ENCODE results near the gene IFRD2.
"Not testable (repeated sequence)": the region's sequence is repeated elsewhere in the genome, so short reads cannot be mapped to it uniquely, and the experiment has no call there.

The IFRD2 gene

DNA sequence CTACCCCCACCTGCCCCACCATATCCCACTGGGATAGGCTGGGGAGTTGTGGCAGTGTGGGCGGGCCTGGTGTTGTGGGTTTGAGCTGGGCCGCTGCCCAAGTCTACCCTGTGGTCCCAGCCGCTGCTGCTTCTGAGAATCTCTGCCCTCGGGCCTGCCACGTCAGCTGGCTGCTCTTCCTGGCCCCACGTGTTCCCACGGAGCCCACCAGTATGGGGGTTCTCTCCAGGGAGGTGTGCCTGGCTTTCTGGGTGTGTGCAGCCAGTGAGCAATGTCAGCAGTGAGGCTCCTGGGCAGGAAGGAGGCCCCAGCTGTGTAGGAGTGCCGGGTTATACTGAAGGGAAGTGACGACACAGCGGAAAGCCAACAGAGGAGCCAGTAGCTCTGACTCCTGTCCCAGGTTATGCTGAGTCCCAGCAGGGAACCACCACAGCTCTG, 45.7 kb downstream of the IFRD2 start:
- Histone ChIP-seq H3K27ac (ENCODE audit: low read length) (peak overlapping the region; percentile 58), H3K27me3 (ENCODE audit: control insufficient read depth in 1 of 2, insufficient read depth in 2 of 2, low read length in 2 of 2) (no peaks in the 10 kb centered on the region), H3K9me3 (ENCODE audit: control insufficient read depth in 2 of 2, low read length in 2 of 2) (no peaks in the 10 kb centered on the region), H3K4me1 (ENCODE audit: control insufficient read depth, insufficient read depth, low read length) (peaks cover 85% of the 10 kb centered on the region), H3K36me3 (ENCODE audit: control insufficient read depth in 2 of 2, insufficient read depth in 2 of 2, low read length in 2 of 2) (peaks cover 0 to 8% of the 10 kb centered on the region in 2 donors), H3K4me3 (ENCODE audit: low read length in 2 of 2) (peak overlapping the region in 1 of 2 donors; percentile 68), H3K9ac (ENCODE audit: low read length in 2 of 2) (peak overlapping the region in 1 of 2 donors; percentile 21)

GRCh38 chr3:50245831-50246516, 46.3 kb downstream of the IFRD2 start:
- Histone ChIP-seq H3K9me3 (ENCODE audit: control insufficient read depth in 2 of 2, low read length in 2 of 2) (no peaks in the 10 kb centered on the region), H3K36me3 (ENCODE audit: control insufficient read depth in 2 of 2, insufficient read depth in 2 of 2, low read length in 2 of 2) (peaks cover 0 to 8% of the 10 kb centered on the region in 2 donors), H3K9ac (ENCODE audit: low read length in 2 of 2) (peak overlapping the region; percentile 8 to 58), H3K4me1 (ENCODE audit: control insufficient read depth, insufficient read depth, low read length) (peaks cover 87% of the 10 kb centered on the region), H3K27me3 (ENCODE audit: control insufficient read depth in 1 of 2, insufficient read depth in 2 of 2, low read length in 2 of 2) (no peaks in the 10 kb centered on the region), H3K27ac (ENCODE audit: low read length) (peak overlapping the region; percentile 58), H3K4me3 (ENCODE audit: low read length in 2 of 2) (peak overlapping the region; percentile 54 to 68)

DNA sequence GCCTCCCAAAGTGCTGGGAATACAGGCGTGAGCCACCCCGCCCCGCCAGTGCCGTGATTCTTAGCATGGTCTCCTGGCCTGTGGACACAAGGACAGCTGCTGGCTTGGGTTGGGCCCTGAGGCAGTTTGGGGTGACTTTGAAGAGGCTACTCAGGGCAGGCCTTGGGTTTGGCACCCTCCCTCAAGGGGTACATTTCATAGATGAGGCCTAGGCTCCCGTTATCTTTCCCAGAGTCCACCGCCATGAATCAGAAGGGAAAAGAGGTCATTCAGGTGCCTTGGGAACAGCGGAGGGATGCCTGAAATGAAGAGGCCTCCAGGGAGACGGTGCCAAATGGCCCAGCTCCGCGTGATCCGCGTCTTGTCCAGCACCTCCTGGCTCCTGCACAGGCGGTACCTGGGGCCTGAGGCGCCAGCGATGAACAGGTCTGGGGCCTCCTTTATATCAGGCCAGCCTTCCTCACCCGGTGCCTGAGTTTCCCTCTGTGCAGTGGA, 46.9 kb downstream of the IFRD2 start:
- H3K4me1 ChIP-seq (ENCODE audit: control insufficient read depth, insufficient read depth, low read length) = peaks cover 88% of the 10 kb centered on the region
- H3K9me3 ChIP-seq (ENCODE audit: control insufficient read depth in 2 of 2, low read length in 2 of 2) = no peaks in the 10 kb centered on the region
- peak overlapping the region in 1 of 2 donors; percentile 68 for H3K4me3 ChIP-seq (ENCODE audit: low read length in 2 of 2)
- H3K36me3 ChIP-seq (ENCODE audit: control insufficient read depth in 2 of 2, insufficient read depth in 2 of 2, low read length in 2 of 2) = peaks cover 0 to 8% of the 10 kb centered on the region in 2 donors
- H3K9ac ChIP-seq (ENCODE audit: low read length in 2 of 2) = peak overlapping the region; percentile 8 to 58
- no peaks in the 10 kb centered on the region for H3K27me3 ChIP-seq (ENCODE audit: control insufficient read depth in 1 of 2, insufficient read depth in 2 of 2, low read length in 2 of 2)
- peak overlapping the region; percentile 58 for H3K27ac ChIP-seq (ENCODE audit: low read length)

GRCh38 chr3:50244813-50245212, 47.4 kb downstream of the IFRD2 start:
- H3K9me3 ChIP-seq (ENCODE audit: control insufficient read depth in 2 of 2, low read length in 2 of 2); H3K4me3 ChIP-seq (ENCODE audit: low read length in 2 of 2); H3K27me3 ChIP-seq (ENCODE audit: control insufficient read depth in 1 of 2, insufficient read depth in 2 of 2, low read length in 2 of 2); H3K36me3 ChIP-seq (ENCODE audit: control insufficient read depth in 2 of 2, insufficient read depth in 2 of 2, low read length in 2 of 2): not testable (repeated sequence)
- Histone ChIP-seq H3K27ac (ENCODE audit: low read length) (peak overlapping the region; percentile 58), H3K4me1 (ENCODE audit: control insufficient read depth, insufficient read depth, low read length) (peaks cover 88% of the 10 kb centered on the region), H3K9ac (ENCODE audit: low read length in 2 of 2) (peak overlapping the region in 1 of 2 donors; percentile 21)

DNA sequence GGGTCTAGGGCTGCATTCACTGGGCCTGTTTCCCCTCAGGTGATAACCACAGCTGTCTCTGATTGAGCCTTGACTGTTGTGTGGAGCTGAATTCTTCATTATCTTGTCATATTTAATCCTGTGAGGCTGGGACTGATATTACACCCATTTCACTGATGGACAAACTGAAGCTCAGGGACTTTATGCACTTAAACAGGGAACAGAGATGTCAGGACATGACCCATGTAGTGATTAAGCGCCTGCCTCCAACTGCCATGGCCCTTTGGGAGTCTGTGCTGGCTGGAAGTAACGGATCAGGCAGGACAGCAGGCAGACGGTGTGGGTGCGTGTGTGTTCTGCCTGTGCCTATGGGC, 48.7 kb downstream of the IFRD2 start:
- peaks cover 0 to 12% of the 10 kb centered on the region in 2 donors for H3K36me3 ChIP-seq (ENCODE audit: control insufficient read depth in 2 of 2, insufficient read depth in 2 of 2, low read length in 2 of 2)
- no peaks in the 10 kb centered on the region for H3K27me3 ChIP-seq (ENCODE audit: control insufficient read depth in 1 of 2, insufficient read depth in 2 of 2, low read length in 2 of 2)
- H3K9ac ChIP-seq (ENCODE audit: low read length in 2 of 2) = peak overlapping the region; percentile 31 to 47
- H3K27ac ChIP-seq (ENCODE audit: low read length) = peak overlapping the region; percentile 62
- H3K4me1 ChIP-seq (ENCODE audit: control insufficient read depth, insufficient read depth, low read length) = peaks cover 89% of the 10 kb centered on the region
- H3K4me3 ChIP-seq (ENCODE audit: low read length in 2 of 2) = no peak overlapping the region
- H3K9me3 ChIP-seq (ENCODE audit: control insufficient read depth in 2 of 2, low read length in 2 of 2) = no peaks in the 10 kb centered on the region

DNA sequence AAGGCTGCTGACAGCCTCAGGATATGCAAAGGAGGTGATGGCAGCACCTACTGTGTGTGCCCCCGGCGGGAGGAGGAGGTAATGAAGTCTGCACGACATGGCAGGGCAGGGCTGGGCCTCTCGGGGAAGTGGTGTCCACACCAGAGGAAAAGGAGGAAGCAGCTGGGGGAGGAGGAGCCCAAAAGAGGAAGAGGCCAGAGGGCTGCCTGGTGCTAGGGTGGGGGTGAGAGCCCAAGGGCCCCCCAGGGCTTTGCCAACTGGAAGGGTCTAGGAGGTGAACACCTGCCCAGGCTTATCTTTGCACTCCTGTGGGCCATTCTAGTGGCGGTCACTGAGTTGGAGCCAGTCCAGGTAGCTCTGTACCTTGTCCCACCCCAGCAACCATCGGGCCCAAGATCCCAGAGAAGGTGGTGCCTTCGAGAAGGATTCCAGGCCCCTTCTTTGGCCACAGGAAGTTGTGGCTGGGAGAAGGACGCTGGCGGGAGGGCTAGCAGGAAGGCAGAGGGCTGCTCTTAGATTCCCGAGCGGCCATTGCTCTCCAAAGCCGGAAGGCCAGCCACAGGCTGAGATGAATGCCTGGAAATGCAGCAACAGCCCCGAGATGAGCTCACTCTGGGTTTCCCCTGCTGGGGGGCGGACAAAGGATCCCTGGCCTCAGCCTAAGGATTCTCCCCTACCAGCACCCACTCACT, 49.2 kb downstream of the IFRD2 start:
- H3K4me3 ChIP-seq (ENCODE audit: low read length in 2 of 2) = no peak overlapping the region
- peak overlapping the region in 1 of 2 donors; percentile 23 for H3K9ac ChIP-seq (ENCODE audit: low read length in 2 of 2)
- H3K4me1 ChIP-seq (ENCODE audit: control insufficient read depth, insufficient read depth, low read length) = peaks cover 89% of the 10 kb centered on the region
- H3K27ac ChIP-seq (ENCODE audit: low read length) = peak overlapping the region; percentile 62
- H3K9me3 ChIP-seq (ENCODE audit: control insufficient read depth in 2 of 2, low read length in 2 of 2) = no peaks in the 10 kb centered on the region
- H3K27me3 ChIP-seq (ENCODE audit: control insufficient read depth in 1 of 2, insufficient read depth in 2 of 2, low read length in 2 of 2) = no peaks in the 10 kb centered on the region
- H3K36me3 ChIP-seq (ENCODE audit: control insufficient read depth in 2 of 2, insufficient read depth in 2 of 2, low read length in 2 of 2) = peaks cover 0 to 12% of the 10 kb centered on the region in 2 donors

- H3K4me3 ChIP-seq (ENCODE audit: low read length in 2 of 2) = no peak overlapping the region
- H3K9me3 ChIP-seq (ENCODE audit: control insufficient read depth in 2 of 2, low read length in 2 of 2) = no peaks in the 10 kb centered on the region
- H3K4me1 ChIP-seq (ENCODE audit: control insufficient read depth, insufficient read depth, low read length) = peaks cover 90% of the 10 kb centered on the region
- no peaks in the 10 kb centered on the region for H3K27me3 ChIP-seq (ENCODE audit: control insufficient read depth in 1 of 2, insufficient read depth in 2 of 2, low read length in 2 of 2)
- peaks cover 0 to 12% of the 10 kb centered on the region in 2 donors for H3K36me3 ChIP-seq (ENCODE audit: control insufficient read depth in 2 of 2, insufficient read depth in 2 of 2, low read length in 2 of 2)
- H3K27ac ChIP-seq (ENCODE audit: low read length) = peak overlapping the region; percentile 62
- no peak overlapping the region for H3K9ac ChIP-seq (ENCODE audit: low read length in 2 of 2)
Observed at GRCh38 chr3:50242381-50242770, 49.9 kb downstream of the IFRD2 start.

DNA sequence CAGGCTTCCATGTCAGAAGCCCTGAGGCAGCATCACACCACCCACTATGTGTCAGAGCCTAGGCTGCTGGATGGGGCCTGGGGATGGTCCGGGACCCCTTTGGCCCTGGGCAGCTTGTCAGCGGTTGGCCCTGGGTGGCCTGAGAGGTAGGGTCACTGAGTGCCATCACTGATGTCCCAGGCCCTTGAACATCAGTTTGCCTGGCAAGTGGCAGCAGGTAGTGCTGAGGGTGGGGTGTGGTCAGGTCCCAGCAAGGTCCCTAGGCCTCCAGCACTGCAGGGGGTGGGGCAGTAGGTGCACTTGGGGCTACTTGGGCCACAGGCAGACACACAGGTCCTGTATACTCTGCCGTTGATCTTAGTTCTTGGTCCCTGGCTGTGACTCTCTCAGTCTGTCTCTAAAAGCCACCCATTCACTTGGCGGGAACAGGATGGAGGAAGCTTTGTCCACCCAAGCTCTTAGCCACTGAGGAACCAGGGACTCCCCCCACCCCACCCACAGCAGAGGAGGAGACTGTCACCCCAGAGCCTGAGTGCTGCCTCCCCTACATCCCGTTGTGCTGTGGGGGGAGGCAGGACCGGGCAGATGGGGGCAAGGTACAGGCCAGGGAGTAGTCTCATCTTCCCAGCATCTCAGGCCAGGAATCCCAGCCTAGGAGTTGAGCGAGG, 50.4 kb downstream of the IFRD2 start:
- H3K4me1 ChIP-seq (ENCODE audit: control insufficient read depth, insufficient read depth, low read length) = peaks cover 90% of the 10 kb centered on the region
- H3K27me3 ChIP-seq (ENCODE audit: control insufficient read depth in 1 of 2, insufficient read depth in 2 of 2, low read length in 2 of 2) = no peaks in the 10 kb centered on the region
- no peaks in the 10 kb centered on the region for H3K9me3 ChIP-seq (ENCODE audit: control insufficient read depth in 2 of 2, low read length in 2 of 2)
- no peak overlapping the region for H3K4me3 ChIP-seq (ENCODE audit: low read length in 2 of 2)
- H3K27ac ChIP-seq (ENCODE audit: low read length) = peak overlapping the region; percentile 62
- peaks cover 0 to 11% of the 10 kb centered on the region in 2 donors for H3K36me3 ChIP-seq (ENCODE audit: control insufficient read depth in 2 of 2, insufficient read depth in 2 of 2, low read length in 2 of 2)
- peak overlapping the region in 1 of 2 donors; percentile 29 for H3K9ac ChIP-seq (ENCODE audit: low read length in 2 of 2)

DNA sequence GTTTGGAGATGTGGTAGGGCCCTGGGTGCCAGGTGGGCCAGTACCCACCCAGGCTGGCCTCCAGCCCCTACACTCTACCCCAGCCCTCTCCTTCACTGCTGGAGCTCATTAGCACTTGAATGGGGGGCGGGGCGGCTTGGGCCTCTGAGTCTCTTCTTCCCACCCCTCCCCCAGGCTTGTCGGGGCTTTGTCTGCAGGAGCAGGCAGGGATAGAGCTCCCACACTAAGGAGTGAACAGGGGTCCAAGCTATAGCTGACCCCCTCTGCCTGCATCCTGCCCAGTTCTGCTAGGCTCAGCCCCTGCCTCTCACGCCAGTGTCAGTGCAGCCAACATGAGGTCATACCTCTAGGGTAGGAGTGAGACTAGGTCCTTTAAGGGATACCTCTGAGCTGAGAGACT, 51.1 kb downstream of the IFRD2 start:
- Histone ChIP-seq H3K9me3 (ENCODE audit: control insufficient read depth in 2 of 2, low read length in 2 of 2) (no peaks in the 10 kb centered on the region), H3K27me3 (ENCODE audit: control insufficient read depth in 1 of 2, insufficient read depth in 2 of 2, low read length in 2 of 2) (no peaks in the 10 kb centered on the region), H3K4me1 (ENCODE audit: control insufficient read depth, insufficient read depth, low read length) (peaks cover 89% of the 10 kb centered on the region), H3K36me3 (ENCODE audit: control insufficient read depth in 2 of 2, insufficient read depth in 2 of 2, low read length in 2 of 2) (peaks cover 0 to 11% of the 10 kb centered on the region in 2 donors), H3K27ac (ENCODE audit: low read length) (peak overlapping the region; percentile 62), H3K4me3 (ENCODE audit: low read length in 2 of 2) (no peak overlapping the region), H3K9ac (ENCODE audit: low read length in 2 of 2) (no peak overlapping the region)

DNA sequence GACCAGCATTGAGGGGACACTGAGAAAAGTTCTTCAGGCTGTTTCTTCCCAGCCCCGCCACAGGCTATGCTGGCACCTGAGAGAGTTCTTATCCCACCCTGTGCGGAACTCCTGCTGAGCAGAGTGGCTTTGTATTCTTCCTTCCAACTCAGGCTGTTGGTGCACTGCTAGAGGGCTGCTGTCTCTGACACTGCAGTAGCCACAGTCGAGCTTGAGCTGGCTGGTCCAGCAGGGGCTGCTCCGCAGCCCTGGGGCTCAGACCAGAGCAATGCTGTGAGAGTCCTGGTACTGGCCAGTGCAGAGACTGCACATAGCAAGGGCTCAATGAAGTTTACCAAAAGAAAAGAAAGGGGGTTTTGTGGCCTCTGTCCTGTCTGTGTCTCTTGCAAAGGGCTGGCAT, 52.6 kb downstream of the IFRD2 start:
- peak overlapping the region; percentile 86 for H3K27ac ChIP-seq (ENCODE audit: low read length)
- H3K9me3 ChIP-seq (ENCODE audit: control insufficient read depth in 2 of 2, low read length in 2 of 2) = no peaks in the 10 kb centered on the region
- no peaks in the 10 kb centered on the region for H3K27me3 ChIP-seq (ENCODE audit: control insufficient read depth in 1 of 2, insufficient read depth in 2 of 2, low read length in 2 of 2)
- H3K9ac ChIP-seq (ENCODE audit: low read length in 2 of 2) = peak overlapping the region; percentile 55 to 81
- no peak overlapping the region for H3K4me3 ChIP-seq (ENCODE audit: low read length in 2 of 2)
- H3K36me3 ChIP-seq (ENCODE audit: control insufficient read depth in 2 of 2, insufficient read depth in 2 of 2, low read length in 2 of 2) = peaks cover 0 to 11% of the 10 kb centered on the region in 2 donors
- peaks cover 82% of the 10 kb centered on the region for H3K4me1 ChIP-seq (ENCODE audit: control insufficient read depth, insufficient read depth, low read length)

Data from stomach smooth muscle (tissue), 2 donors.